Measurements from ENCODE around the gene PRKCE. TPM values are rescaled to one million over a fixed set of nuclear protein-coding genes. Genes with fewer than 3 reads are reported as not detected.

Gene PRKCE
- total and polyA plus RNA-seq, 2 of the 8 experiments (the other 6 are each of a cell fraction or from before 2014, with no cell fraction given): 0.54 to 2.1 TPM

GRCh38 chr2:45729753-45730512 lies 78.5 kb downstream of the PRKCE start:
- Histone ChIP-seq H3K79me1 (ENCODE audit: low read depth, low read length) (no peaks in the 10 kb centered on the region), H2BK15ac (ENCODE audit: low read length) (no peak overlapping the region), H2BK5ac (ENCODE audit: low read depth, low read length) (no peak overlapping the region), H3K4me3 (ENCODE audit: extremely low read depth in 1 of 4, insufficient read depth in 2 of 4, low read depth in 3 of 4, low read length in 4 of 4) (no peak overlapping the region), H3K9ac (replicated peaks in 1 of 4; ENCODE audit: extremely low read depth in 1 of 4, low read depth in 3 of 4, low read length in 3 of 4) (no peak overlapping the region), H3K23ac (ENCODE audit: insufficient read length) (no peak overlapping the region), H3K56ac (replicated peaks; ENCODE audit: insufficient read length, low read depth, low read length) (no peak overlapping the region), H2BK120ac (replicated peaks; ENCODE audit: low read depth, low read length) (no peak overlapping the region), H4K20me1 (replicated peaks in 1 of 2; ENCODE audit: control insufficient read depth in 1 of 2, insufficient read depth in 2 of 2, low read length in 2 of 2) (no peaks in the 10 kb centered on the region), H3K36me3 (ENCODE audit: control insufficient read depth in 2 of 4, insufficient read depth in 4 of 4, low read length in 3 of 4) (no peaks in the 10 kb centered on the region), H3K27me3 (replicated peaks in 1 of 4; ENCODE audit: control insufficient read depth in 3 of 4, extremely low read depth in 1 of 4, insufficient read depth in 3 of 4, low read length in 3 of 4) (no peaks in the 10 kb centered on the region), H2BK20ac (ENCODE audit: low read length) (no peak overlapping the region), H3K18ac (ENCODE audit: extremely low read depth, low read length) (no peak overlapping the region), H3K14ac (ENCODE audit: insufficient read length) (no peak overlapping the region), H2AK5ac (ENCODE audit: low read depth, low read length) (no peak overlapping the region), H3K79me2 (ENCODE audit: control insufficient read depth in 1 of 2, insufficient read depth in 2 of 2, low read length in 2 of 2) (no peaks in the 10 kb centered on the region), H3K4me2 (ENCODE audit: insufficient read depth in 1 of 2, low read depth in 2 of 2, low read length in 2 of 2) (no peak overlapping the region), H2BK12ac (ENCODE audit: low read depth, low read length) (no peak overlapping the region), H3K27ac (ENCODE audit: low read depth, low read length) (no peak overlapping the region), H3K9me3 (ENCODE audit: insufficient read depth in 2 of 2, low read depth in 1 of 2, low read length in 1 of 2) (no peaks in the 10 kb centered on the region), H3K4ac (replicated peaks; ENCODE audit: insufficient read length, low read depth, low read length) (no peak overlapping the region), H4K5ac (ENCODE audit: insufficient read length, low read depth, low read length) (no peak overlapping the region), H3K4me1 (replicated peaks in 1 of 4; ENCODE audit: control insufficient read depth in 3 of 4, insufficient read depth in 4 of 4, low read length in 3 of 4) (no peaks in the 10 kb centered on the region; a peak in 1 of 7 replicates), H4K8ac (ENCODE audit: extremely low read depth, insufficient read depth, low read length) (no peak overlapping the region), H4K91ac (replicated peaks; ENCODE audit: insufficient read length, low read length) (no peak overlapping the region), H3K23me2 (ENCODE audit: low read depth, low read length) (no peaks in the 10 kb centered on the region), H2AFZ (ENCODE audit: low read length) (no peak overlapping the region)
- 89% methylated on average over 6 of the region's 8 CpGs; no CpG with 5 or more reads in 1 of the 2 experiments for WGBS, 2 experiments (ENCODE audit: extremely low coverage in 1 of 2, insufficient coverage in 1 of 2, insufficient read length in 1 of 2, insufficient replicate concordance in 2 of 2, low coverage in 1 of 2, low lambda C conversion rate in 2 of 2, missing lambda C conversion rate in 1 of 2)
- POLR2A ChIA-PET (ENCODE audit: partially characterized antibody): no interaction called here
- FAIRE-seq (no peak), DNase-seq (ENCODE audit: low read depth in 1 of 2, low spot score in 2 of 2) (no peak)
- CTCF ChIA-PET (ENCODE audit: partially characterized antibody): interaction anchor here (0.9 to 4.4 kb wide), 28 partner anchors 9 to 205 kb away, joined by 3 to 28 read pairs (median 4); no protein-coding TSS in a partner anchor
- no peak for TF ChIP-seq CHD2 (IDR thresholded peaks at IDR 0.05; ENCODE audit: low read length)
